Ishikawa (cell line): ENCODE results near the gene CYP1B1.

Experiments
- CREB1 ChIP-seq: IDR thresholded peaks from 2 replicates; pipeline ENCODE4 v1.6.1; 2012; ENCODE audit warnings: low read depth
- EP300 ChIP-seq: IDR thresholded peaks from 2 replicates; pipeline ENCODE4 v1.6.1; 2012; ENCODE audit warnings: borderline replicate concordance
- FOXM1 ChIP-seq: IDR thresholded peaks from 2 replicates; pipeline ENCODE4 v1.6.1; 2012; ENCODE audit warnings: low read depth, borderline replicate concordance
- NFIC ChIP-seq: IDR thresholded peaks from 2 replicates; pipeline ENCODE4 v1.6.1; 2012
- RAD21 ChIP-seq: IDR thresholded peaks from 2 replicates; pipeline ENCODE4 v1.6.1; 2012; ENCODE audit warnings: low read depth
- REST ChIP-seq: IDR thresholded peaks from 2 replicates; pipeline ENCODE4 v1.6.1; 2012; ENCODE audit warnings: low read depth, mild to moderate bottlenecking
- TEAD4 ChIP-seq: IDR thresholded peaks from 2 replicates; pipeline ENCODE4 v1.6.1; 2012
- USF1 ChIP-seq: IDR thresholded peaks from 2 replicates; pipeline ENCODE4 v1.6.1; 2012
- YY1 ChIP-seq: IDR thresholded peaks from 2 replicates; pipeline ENCODE4 v1.6.1; 2012; ENCODE audit warnings: low read depth

GRCh38 chr2:38105922-38106321 is 30.0 kb upstream of the CYP1B1 start:
- TF ChIP-seq YY1: no peak
- no peak for TF ChIP-seq FOXM1
- TF ChIP-seq REST: no peak
- no peak for TF ChIP-seq EP300
- no peak for TF ChIP-seq TEAD4
- no peak for TF ChIP-seq NFIC
- TF ChIP-seq CREB1: no peak
- TF ChIP-seq RAD21: no peak
- TF ChIP-seq USF1: no peak
